ENCODE results near the gene IDE. TPM values are rescaled to one million over a fixed set of nuclear protein-coding genes. Genes with fewer than 3 reads are reported as not detected.
A peak's percentile ranks its signal among the peaks of the same experiment; 100 is the strongest.

Gene IDE
- polyA plus RNA-seq, 3 donors from 2014 or later: 8.3 to 18.2 (median 14.1) TPM

DNA sequence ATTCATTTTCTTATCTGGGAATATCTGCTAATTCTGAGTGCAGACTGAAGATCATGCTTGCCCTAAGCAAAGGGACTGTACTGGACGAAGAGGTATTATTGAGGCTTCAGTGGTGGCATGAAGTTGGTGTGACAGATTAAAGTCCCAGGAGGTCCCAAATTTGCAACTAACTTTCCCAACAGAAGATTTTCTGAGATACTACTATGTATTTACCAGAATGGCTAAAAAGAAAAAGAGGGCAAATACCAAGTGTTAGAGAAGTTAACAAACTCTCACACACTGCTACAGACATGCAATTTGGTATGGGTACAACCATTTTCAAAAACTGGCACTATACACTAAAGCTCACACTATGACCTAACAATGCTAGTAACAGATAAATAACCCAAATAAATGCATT is 28.3 kb downstream of the IDE start:
- Mint-ChIP-seq H3K27me3 (ENCODE audit: low read depth in 3 of 3) (no peaks in the 10 kb centered on the region), H3K36me3 (peaks cover 0 to 4% (median under 1%) of the 10 kb centered on the region in 3 donors), H3K9me3 (no peaks in the 10 kb centered on the region), H3K4me3 (no peak overlapping the region), H3K4me1 (peaks cover 10 to 24% of the 10 kb centered on the region in 2 donors), H3K27ac (no peak overlapping the region)
- no peak for DNase-seq

DNA sequence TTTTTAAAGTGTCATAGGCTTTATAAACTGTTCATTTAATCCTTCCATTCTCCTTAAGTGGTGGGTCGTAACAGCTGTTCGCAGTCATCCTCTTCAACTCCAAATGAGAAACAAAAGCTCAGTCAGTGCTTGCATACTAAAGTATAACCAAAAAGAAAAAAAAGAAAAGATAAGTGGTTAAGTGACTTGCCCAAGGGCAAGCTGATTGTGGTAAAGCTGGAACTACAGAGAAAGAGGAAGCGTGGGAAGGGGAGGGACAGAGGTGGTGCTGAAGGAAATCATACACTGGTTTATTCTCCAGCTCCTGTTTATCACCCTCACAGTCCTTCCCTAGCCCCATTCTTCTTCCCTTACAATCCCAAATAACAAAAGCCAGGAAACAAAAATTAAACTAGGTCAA is 29.6 kb downstream of the IDE start:
- Mint-ChIP-seq H3K4me3 (no peak overlapping the region), H3K27ac (peak overlapping the region in 3 of 6 donors; percentile 10 to 37 (median 19))
- no peak for DNase-seq

DNA sequence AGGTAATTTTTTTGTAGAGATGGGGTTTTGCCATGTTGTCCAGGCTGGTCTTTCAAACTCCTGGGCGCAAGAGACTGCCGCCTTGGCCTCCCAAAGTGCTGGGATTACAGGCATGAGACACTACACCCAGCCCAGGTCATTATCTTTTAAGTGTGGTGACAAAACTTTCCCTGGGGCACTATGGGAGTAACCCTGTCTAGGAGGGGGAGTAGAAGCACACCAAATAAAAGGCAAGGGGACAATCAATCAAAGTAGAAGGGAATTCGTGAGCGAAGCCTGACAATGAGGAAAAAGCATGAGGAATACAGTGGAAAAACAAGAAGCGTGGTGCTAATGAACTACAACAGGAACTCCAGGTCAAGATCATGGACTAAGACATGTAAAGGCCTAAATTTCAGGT is 31.4 kb downstream of the IDE start:
- Mint-ChIP-seq H3K27me3 (ENCODE audit: low read depth in 3 of 3) (no peaks in the 10 kb centered on the region), H3K4me1 (peaks cover 10 to 24% of the 10 kb centered on the region in 2 donors)

More for the DNA sequence above, 29.6 kb downstream of the IDE start:
- Mint-ChIP-seq H3K9me3 (no peaks in the 10 kb centered on the region), H3K36me3 (peaks cover 0 to 4% (median 2%) of the 10 kb centered on the region in 3 donors), H3K27me3 (ENCODE audit: low read depth in 3 of 3) (no peaks in the 10 kb centered on the region), H3K4me1 (peaks cover 10 to 24% of the 10 kb centered on the region in 2 donors)

DNA sequence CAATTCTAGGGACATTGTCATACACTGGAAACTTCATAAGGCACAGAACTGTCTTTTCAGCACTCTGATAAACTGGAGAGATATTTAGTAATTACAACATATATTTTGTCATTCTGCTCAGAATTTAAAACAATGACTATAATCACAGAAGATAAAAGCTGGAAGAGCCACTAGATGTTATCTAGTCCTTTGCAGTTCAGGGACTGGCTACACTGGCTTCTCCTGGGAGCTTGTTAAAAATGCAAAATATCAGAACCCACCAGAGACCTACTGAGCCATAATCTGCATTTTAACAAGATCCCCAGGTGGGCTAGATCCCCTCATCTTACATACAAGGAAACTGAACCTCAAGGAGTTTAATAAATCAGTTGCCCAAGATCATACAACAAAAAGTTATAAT is 32.3 kb downstream of the IDE start:
- H3K36me3 Mint-ChIP-seq: peaks cover 0 to 4% (median 4%) of the 10 kb centered on the region in 3 donors
- no peak for DNase-seq
- no peaks in the 10 kb centered on the region for H3K9me3 Mint-ChIP-seq
- no peaks in the 10 kb centered on the region for H3K27me3 Mint-ChIP-seq (ENCODE audit: low read depth in 3 of 3)
- H3K4me3 Mint-ChIP-seq: no peak overlapping the region
- H3K4me1 Mint-ChIP-seq: peaks cover 10 to 24% of the 10 kb centered on the region in 2 donors
- H3K27ac Mint-ChIP-seq: no peak overlapping the region

More for the DNA sequence above, 31.4 kb downstream of the IDE start:
- no peak overlapping the region for H3K4me3 Mint-ChIP-seq
- H3K9me3 Mint-ChIP-seq: no peaks in the 10 kb centered on the region
- no peak overlapping the region for H3K27ac Mint-ChIP-seq
- peaks cover 0 to 4% (median 4%) of the 10 kb centered on the region in 3 donors for H3K36me3 Mint-ChIP-seq
- DNase-seq: no peak

DNA sequence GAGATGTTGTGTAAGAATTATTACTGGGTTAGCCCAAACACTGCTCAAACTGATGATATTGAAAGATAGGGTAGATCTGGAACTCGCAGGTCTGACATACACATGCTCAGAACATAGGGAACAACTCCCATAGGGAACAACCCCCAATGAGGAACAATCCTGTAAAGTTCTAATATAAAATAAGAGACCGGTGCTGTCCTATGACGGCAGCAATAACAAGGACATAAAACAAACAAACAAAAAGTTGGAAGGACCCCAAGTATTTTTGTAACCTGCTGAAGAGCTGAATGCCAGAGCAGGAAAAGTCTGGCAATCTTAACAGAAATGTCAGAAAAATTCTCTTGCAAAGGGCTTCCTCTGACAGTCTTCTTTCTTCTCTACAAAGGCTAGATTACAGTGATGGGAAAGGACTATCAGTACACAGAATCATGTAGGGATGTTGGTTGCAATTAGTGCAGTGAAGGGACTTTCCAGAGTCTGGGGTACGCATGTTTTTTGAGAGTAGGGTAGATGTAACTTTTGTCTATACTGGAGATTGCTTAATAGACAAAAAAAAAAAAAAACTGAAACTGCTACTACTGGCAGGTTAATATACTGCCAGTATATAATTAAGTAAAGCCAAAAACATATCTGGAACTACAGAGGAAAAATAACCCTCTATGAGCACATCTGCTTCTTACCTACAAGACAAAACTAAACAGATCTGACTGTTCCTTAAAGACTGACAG is 35.5 kb downstream of the IDE start:
- H3K9me3 Mint-ChIP-seq: no peaks in the 10 kb centered on the region
- H3K4me3 Mint-ChIP-seq: no peak overlapping the region
- H3K4me1 Mint-ChIP-seq: peaks cover 0 to 5% of the 10 kb centered on the region in 2 donors
- no peak overlapping the region for H3K27ac Mint-ChIP-seq
- no peak for DNase-seq
- H3K36me3 Mint-ChIP-seq: peaks cover 8 to 16% (median 11%) of the 10 kb centered on the region in 3 donors
- H3K27me3 Mint-ChIP-seq (ENCODE audit: low read depth in 3 of 3): no peaks in the 10 kb centered on the region

DNA sequence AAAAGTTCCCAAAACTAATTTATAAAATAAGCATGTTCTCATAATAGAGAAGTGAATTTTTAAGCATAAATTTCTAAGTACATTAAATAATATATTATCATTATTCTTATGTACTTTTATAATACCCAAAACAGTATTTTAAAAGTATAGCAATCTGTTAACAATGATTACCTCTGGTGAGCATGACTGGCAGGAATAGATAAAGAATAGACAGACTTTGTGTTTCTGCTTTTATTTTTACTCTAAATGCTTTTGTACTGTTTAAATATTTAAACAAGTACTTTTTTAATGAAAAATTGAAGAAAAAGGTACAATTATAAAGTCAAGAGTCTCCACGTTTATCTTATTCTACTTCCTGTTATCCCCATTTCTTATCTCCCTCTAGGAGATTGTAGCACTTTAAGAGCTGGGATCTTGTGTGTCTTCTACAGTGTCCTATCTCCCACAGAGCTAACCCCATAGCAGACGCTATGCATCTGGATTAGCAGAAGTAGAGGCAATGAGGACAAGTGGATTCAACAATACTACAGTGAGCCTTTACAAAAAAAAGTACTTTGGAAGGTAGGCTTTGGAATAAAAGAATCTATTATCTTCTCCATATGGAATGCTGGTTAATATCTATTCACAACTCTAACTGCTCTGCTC is 42.9 kb downstream of the IDE start:
- no peaks in the 10 kb centered on the region for H3K4me1 Mint-ChIP-seq
- H3K36me3 Mint-ChIP-seq: peaks cover 23 to 42% (median 28%) of the 10 kb centered on the region in 3 donors
- no peak overlapping the region for H3K4me3 Mint-ChIP-seq
- DNase-seq: no peak
- H3K27me3 Mint-ChIP-seq (ENCODE audit: low read depth in 3 of 3): peaks cover 0 to 2% (median 0%) of the 10 kb centered on the region in 3 donors
- no peak overlapping the region for H3K27ac Mint-ChIP-seq
- H3K9me3 Mint-ChIP-seq: no peaks in the 10 kb centered on the region

DNA sequence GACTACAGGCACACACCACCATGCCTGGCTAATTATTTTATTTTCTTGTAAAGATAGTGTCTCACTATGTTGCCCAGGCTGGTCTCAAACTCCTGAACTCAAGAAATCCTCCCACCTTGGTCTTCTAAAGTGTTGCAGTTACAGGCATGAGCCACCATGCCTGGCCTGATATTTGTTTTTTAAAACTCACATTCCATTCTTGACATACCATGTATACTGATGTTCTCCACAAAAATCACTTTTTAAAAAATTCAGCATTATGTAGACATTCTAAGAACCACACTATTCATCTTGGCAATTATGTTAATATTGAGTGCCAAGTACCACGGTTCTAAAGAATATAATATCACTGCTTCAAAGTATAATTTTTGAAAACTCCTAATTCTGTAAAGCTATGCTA is 43.5 kb downstream of the IDE start:
- Mint-ChIP-seq H3K4me3 (no peak overlapping the region), H3K4me1 (no peaks in the 10 kb centered on the region), H3K27me3 (ENCODE audit: low read depth in 3 of 3) (peaks cover 0 to 2% (median 0%) of the 10 kb centered on the region in 3 donors), H3K36me3 (peaks cover 23 to 40% (median 28%) of the 10 kb centered on the region in 3 donors), H3K27ac (no peak overlapping the region), H3K9me3 (no peaks in the 10 kb centered on the region)
- DNase-seq: no peak

DNA sequence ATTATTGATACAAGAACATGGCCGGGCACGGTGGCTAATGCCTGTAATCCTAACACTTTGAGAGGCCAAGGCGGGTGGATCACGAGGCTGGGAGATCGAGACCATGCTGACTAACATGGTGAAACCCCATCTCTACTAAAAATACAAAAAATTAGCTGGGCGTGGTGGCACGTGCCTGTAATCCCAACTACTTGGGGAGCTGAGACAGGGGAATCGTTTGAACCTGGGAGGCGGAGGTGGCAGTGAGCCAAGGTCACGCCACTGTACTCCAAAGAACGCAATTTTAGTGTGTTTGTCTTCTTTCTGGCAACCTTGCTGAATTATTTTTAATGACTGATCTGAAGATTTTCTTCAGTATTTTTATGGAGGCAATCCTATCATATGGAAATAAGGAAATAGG is 46.2 kb downstream of the IDE start:
- Mint-ChIP-seq H3K4me1 (no peaks in the 10 kb centered on the region), H3K36me3 (peaks cover 16 to 26% (median 20%) of the 10 kb centered on the region in 3 donors), H3K4me3 (no peak overlapping the region), H3K27ac (no peak overlapping the region), H3K27me3 (ENCODE audit: low read depth in 3 of 3) (peaks cover 0 to 2% (median 0%) of the 10 kb centered on the region in 3 donors), H3K9me3 (no peaks in the 10 kb centered on the region)
- DNase-seq: no peak

DNA sequence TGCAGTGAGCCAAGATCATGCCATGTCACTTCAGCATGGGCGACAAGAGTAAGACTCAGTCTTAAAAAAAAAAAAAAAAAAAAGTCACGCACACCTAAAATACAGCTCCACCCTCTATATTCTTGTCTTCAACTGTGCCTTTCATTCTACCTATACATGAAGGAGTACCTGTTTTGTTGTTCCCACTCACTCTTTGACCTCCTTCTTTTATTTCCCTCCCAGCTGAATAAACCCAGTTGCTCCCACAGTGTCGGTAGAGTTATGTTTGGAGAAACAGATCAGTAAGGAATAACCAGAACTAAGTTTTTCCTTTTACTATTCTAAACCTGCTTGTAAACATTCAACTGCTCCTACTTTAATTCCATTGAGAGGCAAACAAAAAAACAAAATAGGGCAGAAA is 50.3 kb downstream of the IDE start:
- Mint-ChIP-seq H3K4me1 (no peaks in the 10 kb centered on the region), H3K27ac (no peak overlapping the region), H3K27me3 (ENCODE audit: low read depth in 3 of 3) (no peaks in the 10 kb centered on the region), H3K4me3 (no peak overlapping the region), H3K36me3 (peaks cover 4 to 11% (median 8%) of the 10 kb centered on the region in 3 donors), H3K9me3 (no peaks in the 10 kb centered on the region)
- DNase-seq: no peak

DNA sequence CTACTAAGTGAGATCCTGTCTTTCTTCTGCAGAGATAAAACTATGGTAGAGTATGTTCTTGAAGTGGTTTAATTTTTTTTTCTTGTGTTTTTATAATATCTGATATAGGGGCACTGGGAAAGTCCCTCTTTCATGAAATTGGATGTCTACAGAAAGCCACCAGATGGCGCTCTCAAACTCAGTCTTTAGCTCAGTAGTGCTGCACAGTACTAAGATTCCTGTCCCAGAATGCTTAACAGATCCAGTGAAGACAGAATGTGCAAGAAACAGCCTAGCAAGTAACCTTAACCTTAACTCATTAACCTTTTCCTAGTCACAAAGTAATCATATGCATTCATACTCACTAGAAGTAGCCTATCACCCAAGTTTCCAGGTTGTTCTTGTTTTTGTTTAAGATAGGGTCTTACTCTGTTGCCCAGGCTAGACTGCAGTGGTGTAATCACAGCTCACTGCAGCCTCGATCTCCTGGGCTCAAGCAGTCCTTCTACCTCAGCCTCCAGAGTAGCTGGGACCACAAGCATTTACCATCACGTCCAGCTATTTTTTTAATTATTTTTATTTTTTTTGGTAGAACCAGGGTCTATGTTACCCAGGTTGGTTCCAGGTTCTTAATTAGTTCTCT is 56.7 kb downstream of the IDE start:
- peaks cover 0 to 6% of the 10 kb centered on the region in 2 donors for H3K4me1 Mint-ChIP-seq
- no peak overlapping the region for H3K4me3 Mint-ChIP-seq
- no peaks in the 10 kb centered on the region for H3K27me3 Mint-ChIP-seq (ENCODE audit: low read depth in 3 of 3)
- peak overlapping the region in 2 of 6 donors; percentile 33 to 41 for H3K27ac Mint-ChIP-seq
- peak; percentile 54 to 68 (median 61) for DNase-seq
- no peaks in the 10 kb centered on the region for H3K9me3 Mint-ChIP-seq
- H3K36me3 Mint-ChIP-seq: peaks cover 2 to 12% (median 2%) of the 10 kb centered on the region in 3 donors

DNA sequence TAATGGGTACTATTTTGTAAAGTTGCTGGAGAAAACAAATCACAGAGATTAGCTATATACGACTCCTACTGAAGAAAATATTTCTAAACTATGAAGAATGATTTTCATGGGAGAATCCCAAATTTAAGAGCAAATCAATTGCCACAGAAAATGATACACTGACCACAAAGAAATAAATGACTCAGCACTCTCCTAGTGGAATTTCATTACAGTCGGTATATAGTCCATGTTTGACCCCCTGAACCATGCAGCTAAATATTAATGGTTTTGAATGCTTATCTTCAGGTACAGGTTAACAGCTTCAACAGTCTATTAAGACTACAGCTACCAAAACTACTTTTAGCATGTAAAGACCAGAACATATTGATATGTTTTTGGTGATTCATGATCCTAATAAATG is 65.0 kb downstream of the IDE start:
- peaks cover 19 to 32% (median 31%) of the 10 kb centered on the region in 3 donors for H3K36me3 Mint-ChIP-seq
- no peak overlapping the region for H3K4me3 Mint-ChIP-seq
- DNase-seq: no peak
- H3K9me3 Mint-ChIP-seq: no peaks in the 10 kb centered on the region
- H3K4me1 Mint-ChIP-seq: no peaks in the 10 kb centered on the region
- H3K27me3 Mint-ChIP-seq (ENCODE audit: low read depth in 3 of 3): no peaks in the 10 kb centered on the region
- no peak overlapping the region for H3K27ac Mint-ChIP-seq

DNA sequence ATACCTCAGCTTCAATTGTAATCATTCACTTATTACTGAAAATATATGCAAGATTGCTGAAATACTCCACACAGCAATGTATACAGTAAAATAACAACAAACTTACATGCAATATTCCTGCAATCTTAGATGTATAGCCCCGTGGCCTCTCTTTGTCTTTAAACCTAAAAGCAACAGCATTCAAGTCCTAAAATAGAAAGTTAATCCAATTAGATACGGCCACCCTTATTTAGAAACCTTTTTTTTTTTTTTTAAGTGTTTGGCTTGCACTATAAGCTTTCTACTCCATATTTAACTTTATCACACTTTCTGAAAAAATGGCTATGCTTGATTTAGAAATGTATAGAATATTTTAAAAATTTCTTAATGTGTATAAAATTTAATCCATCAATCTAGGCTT is 67.6 kb downstream of the IDE start:
- peaks cover 18 to 30% (median 24%) of the 10 kb centered on the region in 3 donors for H3K36me3 Mint-ChIP-seq
- DNase-seq: no peak
- H3K27ac Mint-ChIP-seq: peak overlapping the region in 1 of 6 donors; percentile 55
- no peak overlapping the region for H3K4me3 Mint-ChIP-seq
- no peaks in the 10 kb centered on the region for H3K9me3 Mint-ChIP-seq
- no peaks in the 10 kb centered on the region for H3K27me3 Mint-ChIP-seq (ENCODE audit: low read depth in 3 of 3)
- H3K4me1 Mint-ChIP-seq: no peaks in the 10 kb centered on the region

DNA sequence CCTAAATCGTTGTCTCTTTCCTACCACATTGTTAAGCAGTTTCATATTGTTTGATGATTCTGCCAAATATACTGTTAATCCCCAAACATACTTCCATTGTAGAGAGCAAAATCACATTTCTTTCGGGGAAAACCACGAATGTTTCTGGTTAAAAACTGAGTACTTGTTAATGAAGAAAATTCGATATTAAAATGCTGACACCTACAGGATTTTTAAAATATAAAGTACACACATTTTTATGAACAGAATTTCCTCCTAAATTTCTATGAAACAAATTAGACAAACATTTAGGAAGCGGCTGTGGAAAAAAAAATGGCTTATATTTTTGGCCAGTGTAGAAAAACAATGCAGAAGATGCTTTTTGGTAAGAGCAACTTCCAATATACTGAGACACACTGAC is 68.8 kb downstream of the IDE start:
- H3K4me1 Mint-ChIP-seq: no peaks in the 10 kb centered on the region
- H3K4me3 Mint-ChIP-seq: no peak overlapping the region
- DNase-seq: no peak
- peak overlapping the region in 1 of 6 donors; percentile 36 for H3K27ac Mint-ChIP-seq
- no peaks in the 10 kb centered on the region for H3K27me3 Mint-ChIP-seq (ENCODE audit: low read depth in 3 of 3)
- H3K9me3 Mint-ChIP-seq: no peaks in the 10 kb centered on the region
- peaks cover 25 to 37% (median 30%) of the 10 kb centered on the region in 3 donors for H3K36me3 Mint-ChIP-seq

DNA sequence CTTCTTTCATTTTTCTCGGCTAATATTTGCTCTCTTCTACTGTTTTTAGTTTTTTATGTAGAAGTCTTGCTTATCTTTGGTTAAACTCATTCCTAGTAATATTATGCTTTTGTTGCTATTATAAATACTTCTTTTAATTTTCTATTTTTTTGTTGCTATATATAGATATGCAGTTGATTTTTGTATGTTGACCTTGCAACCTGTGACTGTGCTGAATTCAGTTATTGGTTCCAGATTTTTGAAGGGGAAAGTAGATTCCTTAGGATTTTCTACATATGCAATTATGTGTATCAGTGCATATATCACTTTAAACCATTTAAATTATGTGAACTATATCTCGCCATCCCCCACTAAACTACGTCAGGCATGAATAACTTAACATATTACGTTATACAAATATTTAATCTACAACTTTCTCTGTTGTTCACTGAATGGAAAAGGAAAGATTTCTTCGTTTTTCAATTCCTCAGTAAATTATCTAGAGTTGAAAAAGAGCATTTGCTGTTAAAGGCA is 71.5 kb downstream of the IDE start:
- no peak overlapping the region for H3K4me3 Mint-ChIP-seq
- H3K27me3 Mint-ChIP-seq (ENCODE audit: low read depth in 3 of 3): no peaks in the 10 kb centered on the region
- peaks cover 19 to 39% (median 25%) of the 10 kb centered on the region in 3 donors for H3K36me3 Mint-ChIP-seq
- no peak for DNase-seq
- no peak overlapping the region for H3K27ac Mint-ChIP-seq
- no peaks in the 10 kb centered on the region for H3K9me3 Mint-ChIP-seq
- H3K4me1 Mint-ChIP-seq: no peaks in the 10 kb centered on the region
